ENCODE results near the gene KIZ.

DNA sequence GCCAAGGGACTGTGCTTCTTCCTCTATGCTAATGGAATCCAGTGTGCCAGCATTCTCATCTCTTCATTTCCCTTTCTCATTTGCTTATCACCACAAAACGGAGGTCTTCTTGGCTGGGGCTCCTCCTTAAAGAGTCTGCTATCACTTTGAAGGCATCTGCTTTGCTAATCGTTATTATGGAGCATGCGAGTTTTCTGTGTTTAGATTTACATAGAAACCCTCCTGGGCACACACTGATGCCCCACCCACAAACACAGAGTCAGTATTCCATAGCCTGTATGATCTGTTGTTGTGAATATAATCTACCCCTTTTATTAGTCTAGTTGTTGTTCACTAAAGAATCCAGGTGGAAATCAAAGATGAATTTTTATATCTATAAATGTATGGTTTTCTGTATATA, 93.8 kb downstream of the KIZ start:
- TF ChIP-seq POLR2AphosphoS5 (IDR thresholded peaks at IDR 0.05; ENCODE audit: low read depth, low read length), result no peak
- TF ChIP-seq TAF1 (IDR thresholded peaks at IDR 0.05; ENCODE audit: borderline replicate concordance, insufficient read depth, low read length), result no peak
- TF ChIP-seq SIN3A (IDR thresholded peaks at IDR 0.05; ENCODE audit: borderline replicate concordance, insufficient read depth, low read length), result no peak
- TF ChIP-seq, protein P1, sequence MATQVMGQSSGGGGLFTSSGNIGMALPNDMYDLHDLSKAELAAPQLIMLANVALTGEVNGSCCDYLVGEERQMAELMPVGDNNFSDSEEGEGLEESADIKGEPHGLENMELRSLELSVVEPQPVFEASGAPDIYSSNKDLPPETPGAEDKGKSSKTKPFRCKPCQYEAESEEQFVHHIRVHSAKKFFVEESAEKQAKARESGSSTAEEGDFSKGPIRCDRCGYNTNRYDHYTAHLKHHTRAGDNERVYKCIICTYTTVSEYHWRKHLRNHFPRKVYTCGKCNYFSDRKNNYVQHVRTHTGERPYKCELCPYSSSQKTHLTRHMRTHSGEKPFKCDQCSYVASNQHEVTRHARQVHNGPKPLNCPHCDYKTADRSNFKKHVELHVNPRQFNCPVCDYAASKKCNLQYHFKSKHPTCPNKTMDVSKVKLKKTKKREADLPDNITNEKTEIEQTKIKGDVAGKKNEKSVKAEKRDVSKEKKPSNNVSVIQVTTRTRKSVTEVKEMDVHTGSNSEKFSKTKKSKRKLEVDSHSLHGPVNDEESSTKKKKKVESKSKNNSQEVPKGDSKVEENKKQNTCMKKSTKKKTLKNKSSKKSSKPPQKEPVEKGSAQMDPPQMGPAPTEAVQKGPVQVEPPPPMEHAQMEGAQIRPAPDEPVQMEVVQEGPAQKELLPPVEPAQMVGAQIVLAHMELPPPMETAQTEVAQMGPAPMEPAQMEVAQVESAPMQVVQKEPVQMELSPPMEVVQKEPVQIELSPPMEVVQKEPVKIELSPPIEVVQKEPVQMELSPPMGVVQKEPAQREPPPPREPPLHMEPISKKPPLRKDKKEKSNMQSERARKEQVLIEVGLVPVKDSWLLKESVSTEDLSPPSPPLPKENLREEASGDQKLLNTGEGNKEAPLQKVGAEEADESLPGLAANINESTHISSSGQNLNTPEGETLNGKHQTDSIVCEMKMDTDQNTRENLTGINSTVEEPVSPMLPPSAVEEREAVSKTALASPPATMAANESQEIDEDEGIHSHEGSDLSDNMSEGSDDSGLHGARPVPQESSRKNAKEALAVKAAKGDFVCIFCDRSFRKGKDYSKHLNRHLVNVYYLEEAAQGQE (IDR thresholded peaks at IDR 0.05; ENCODE audit: insufficient read depth in 1 of 2, low read depth in 2 of 2, low read length in 2 of 2), result no peak

All from PFSK-1 (cell line).